Measurements from ENCODE around the gene UBE2I.

The UBE2I gene

GRCh38 chr16:1330931-1331711, 21.7 kb downstream of the UBE2I start:
- TF ChIP-seq CTCF (IDR thresholded peaks at IDR 0.05; ENCODE audit: extremely low read depth, missing control alignments): no peak
- DNase-seq (ENCODE audit: low spot score): no peak

- peak; percentile 93 for DNase-seq (ENCODE audit: low spot score)
- no peak for TF ChIP-seq CTCF (IDR thresholded peaks at IDR 0.05; ENCODE audit: extremely low read depth, missing control alignments)
Measured at GRCh38 chr16:1331712-1332617, 22.5 kb downstream of the UBE2I start.

GRCh38 chr16:1332618-1333148, 23.2 kb downstream of the UBE2I start:
- DNase-seq (ENCODE audit: low spot score): no peak
- no peak for TF ChIP-seq CTCF (IDR thresholded peaks at IDR 0.05; ENCODE audit: extremely low read depth, missing control alignments)

- peak; percentile 89 for DNase-seq (ENCODE audit: low spot score)
- no peak for TF ChIP-seq CTCF (IDR thresholded peaks at IDR 0.05; ENCODE audit: extremely low read depth, missing control alignments)
Measured at GRCh38 chr16:1333149-1333812, 23.8 kb downstream of the UBE2I start, which contains the start of gene BAIAP3. Gene BAIAP3 (plus strand): TSS chr16:1333645. CDS start chr16:1338550, 4,905 bp downstream.

GRCh38 chr16:1333854-1334700, 24.6 kb downstream of the UBE2I start:
- no peak for DNase-seq (ENCODE audit: low spot score)
- no peak for TF ChIP-seq CTCF (IDR thresholded peaks at IDR 0.05; ENCODE audit: extremely low read depth, missing control alignments)

- TF ChIP-seq CTCF (IDR thresholded peaks at IDR 0.05; ENCODE audit: extremely low read depth, missing control alignments): no peak
- no peak for DNase-seq (ENCODE audit: low spot score)
Measured at GRCh38 chr16:1334739-1335138, 25.3 kb downstream of the UBE2I start.

Data from GM20000 (cell line).